ENCODE results near the gene ADM.

The ADM gene

GRCh38 chr11:10289765-10290380 lies 15.0 kb upstream of the ADM start:
- no peak for DNase-seq (ENCODE audit: low spot score)

GRCh38 chr11:10291801-10292638 lies 12.9 kb upstream of the ADM start:
- DNase-seq (ENCODE audit: low spot score), result no peak

GRCh38 chr11:10293423-10294289 lies 11.2 kb upstream of the ADM start, which contains the start of gene SBF2:
Gene SBF2 (minus strand): TSS chr11:10294219. CDS start chr11:10294069, 150 bp downstream.
- peak; percentile 90 for DNase-seq (ENCODE audit: low spot score)

DNA sequence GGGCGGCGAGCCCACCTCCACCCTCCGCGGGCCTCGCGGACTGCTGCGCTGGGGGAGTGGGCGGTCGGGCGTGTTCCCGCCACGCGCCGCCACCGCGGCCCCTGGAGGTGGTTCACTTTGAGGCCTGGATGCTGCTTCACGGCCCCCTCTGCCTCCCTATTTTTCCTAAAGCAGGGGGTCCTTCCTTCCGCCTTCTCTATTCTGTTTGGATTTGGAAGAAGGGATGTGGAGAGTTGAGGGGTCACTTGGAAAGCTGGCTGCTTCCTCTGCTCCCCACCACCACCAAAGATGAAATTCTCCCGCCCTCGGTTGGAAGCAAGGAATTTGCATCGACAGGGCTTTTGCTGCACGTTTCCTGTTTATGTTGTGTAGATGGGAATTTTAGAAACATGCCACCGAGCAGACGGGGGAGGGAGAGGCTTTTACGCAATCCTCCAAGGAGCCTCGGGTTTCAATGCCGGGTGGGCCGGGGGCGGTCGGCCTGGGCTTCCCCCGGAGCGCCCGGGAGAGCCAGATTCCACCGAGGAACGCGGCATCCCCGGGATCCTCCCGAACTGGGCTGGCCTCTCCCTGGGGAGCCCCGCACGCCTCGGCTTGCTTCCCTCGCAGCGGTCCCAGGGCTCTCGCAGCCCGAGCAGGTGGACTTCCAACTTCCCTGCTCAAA lies 10.5 kb upstream of the ADM start:
- peak; percentile 68 for DNase-seq (ENCODE audit: low spot score)

- no peak for DNase-seq (ENCODE audit: low spot score)
Measured at GRCh38 chr11:10295064-10295901, 9.6 kb upstream of the ADM start.

DNA sequence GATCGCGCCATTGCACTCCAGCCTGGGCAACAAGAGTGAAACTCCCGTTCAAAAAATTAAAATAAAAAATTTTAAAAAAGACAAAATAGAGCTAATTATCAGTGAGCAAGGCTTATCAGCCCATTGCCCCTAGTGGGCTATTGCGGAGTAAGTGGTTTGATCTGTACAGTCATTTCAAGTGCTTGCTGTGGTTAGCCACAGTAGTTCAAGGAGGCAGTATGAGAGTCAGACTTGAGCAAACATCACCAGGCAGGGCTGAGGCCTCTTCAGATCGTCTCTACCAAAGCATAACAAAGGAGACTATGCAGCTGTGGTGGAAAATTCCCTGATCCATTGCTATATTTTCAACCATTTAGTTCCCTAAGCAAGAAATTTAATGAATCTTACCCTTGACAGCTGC lies 6.5 kb upstream of the ADM start:
- DNase-seq (ENCODE audit: low spot score), result peak; percentile 78

GRCh38 chr11:10301656-10302358 lies 3.1 kb upstream of the ADM start:
- no peak for DNase-seq (ENCODE audit: low spot score)

DNA sequence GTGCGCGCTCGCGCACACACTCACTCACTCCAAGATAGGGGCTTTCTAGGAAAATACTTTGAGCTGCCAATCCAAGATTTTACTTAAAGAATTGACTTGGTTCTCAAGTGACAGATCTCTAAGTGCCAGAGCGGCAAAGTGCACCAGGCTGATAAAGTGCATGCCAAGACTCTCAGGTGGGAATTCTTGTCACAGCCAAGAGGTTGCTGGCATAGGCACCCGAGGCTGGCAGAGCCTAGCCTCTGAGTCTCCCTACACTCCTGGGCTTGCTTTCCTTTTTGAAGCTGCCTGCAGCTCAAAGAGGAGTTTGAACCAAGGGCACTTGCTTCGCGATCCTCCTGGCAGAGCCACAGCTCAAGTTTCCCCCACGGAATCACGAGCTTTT lies 2.5 kb upstream of the ADM start:
- no peak for DNase-seq (ENCODE audit: low spot score)

GRCh38 chr11:10302744-10303557 lies 1.9 kb upstream of the ADM start:
- DNase-seq (ENCODE audit: low spot score), result peak; percentile 60

GRCh38 chr11:10303558-10304363 lies 1.1 kb upstream of the ADM start:
- DNase-seq (ENCODE audit: low spot score), result no peak

DNA sequence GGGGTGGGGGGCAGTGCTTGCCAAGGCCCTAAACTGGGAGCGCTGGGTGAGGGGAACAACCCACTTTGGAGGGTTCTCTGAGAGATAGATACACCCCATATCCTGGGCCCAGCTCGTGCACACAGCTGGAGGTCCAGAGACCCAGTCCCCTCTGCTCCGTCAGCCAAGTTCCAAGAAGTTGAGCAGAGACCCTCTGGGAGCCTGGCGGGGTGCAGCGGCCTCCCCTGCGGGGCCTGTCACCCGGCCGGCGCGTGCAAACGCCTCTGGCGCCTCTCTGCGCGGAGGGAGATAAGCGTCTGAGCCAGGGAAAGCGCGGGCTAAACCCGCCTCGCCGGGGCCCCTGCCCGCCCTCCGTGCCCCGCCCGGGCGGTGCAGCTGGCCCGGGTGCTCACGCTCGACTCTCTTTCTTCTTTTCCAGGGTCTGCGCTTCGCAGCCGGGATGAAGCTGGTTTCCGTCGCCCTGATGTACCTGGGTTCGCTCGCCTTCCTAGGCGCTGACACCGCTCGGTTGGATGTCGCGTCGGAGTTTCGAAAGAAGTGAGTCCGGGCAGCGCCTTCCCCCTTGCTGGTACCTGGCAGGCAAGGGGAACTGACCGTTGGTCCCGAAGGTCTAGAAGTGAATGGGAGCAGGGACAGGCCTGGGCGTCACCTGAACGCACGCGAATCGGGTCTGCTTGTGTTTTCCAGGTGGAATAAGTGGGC lies 540 bp downstream of the ADM start:
- no peak for DNase-seq (ENCODE audit: low spot score)

- DNase-seq (ENCODE audit: low spot score), result no peak
Measured at GRCh38 chr11:10305964-10306918, 1.4 kb downstream of the ADM start.

- no peak for DNase-seq (ENCODE audit: low spot score)
Measured at GRCh38 chr11:10307022-10307399, 2.1 kb downstream of the ADM start.

DNA sequence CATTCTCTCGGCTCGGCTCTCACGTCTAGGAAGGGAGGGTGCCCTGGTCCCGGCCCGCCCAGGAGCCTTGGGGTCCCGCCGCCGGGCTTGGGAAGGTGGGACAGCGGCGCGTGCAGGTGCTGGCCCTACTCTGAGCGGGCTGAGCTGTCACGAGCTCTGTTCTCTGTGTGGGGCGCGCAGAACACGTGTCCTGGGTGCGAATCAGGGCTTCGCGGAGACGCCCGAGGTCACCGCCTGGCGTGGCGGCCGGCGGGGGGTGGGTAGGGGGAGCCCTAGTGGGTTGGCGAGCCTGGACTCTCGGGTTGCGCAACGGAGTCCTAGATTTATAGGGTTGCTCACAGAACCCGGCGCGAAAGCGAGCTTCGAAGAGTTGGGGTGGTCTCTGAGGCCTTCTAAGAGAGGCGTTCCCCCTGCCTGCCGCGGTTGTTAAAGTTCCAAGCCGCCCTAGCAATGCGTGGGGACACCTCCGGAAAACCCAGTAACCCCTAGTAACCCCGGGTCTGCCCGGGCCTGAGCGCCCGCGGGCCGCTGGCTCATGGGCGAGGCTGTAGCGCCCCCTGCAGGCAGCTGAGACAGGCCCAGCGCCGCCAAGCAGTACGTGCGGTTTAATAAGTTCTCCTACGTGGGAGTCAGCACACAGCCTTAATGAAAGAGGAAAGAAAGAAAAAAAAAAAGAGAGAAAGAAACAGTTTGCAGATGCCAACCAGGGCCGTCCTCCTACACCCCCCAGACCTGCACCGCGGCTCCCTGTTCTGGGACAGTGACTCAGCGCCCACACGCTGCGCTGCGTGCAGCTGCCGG lies 2.7 kb downstream of the ADM start:
- DNase-seq (ENCODE audit: low spot score), result peak; percentile 86

DNA sequence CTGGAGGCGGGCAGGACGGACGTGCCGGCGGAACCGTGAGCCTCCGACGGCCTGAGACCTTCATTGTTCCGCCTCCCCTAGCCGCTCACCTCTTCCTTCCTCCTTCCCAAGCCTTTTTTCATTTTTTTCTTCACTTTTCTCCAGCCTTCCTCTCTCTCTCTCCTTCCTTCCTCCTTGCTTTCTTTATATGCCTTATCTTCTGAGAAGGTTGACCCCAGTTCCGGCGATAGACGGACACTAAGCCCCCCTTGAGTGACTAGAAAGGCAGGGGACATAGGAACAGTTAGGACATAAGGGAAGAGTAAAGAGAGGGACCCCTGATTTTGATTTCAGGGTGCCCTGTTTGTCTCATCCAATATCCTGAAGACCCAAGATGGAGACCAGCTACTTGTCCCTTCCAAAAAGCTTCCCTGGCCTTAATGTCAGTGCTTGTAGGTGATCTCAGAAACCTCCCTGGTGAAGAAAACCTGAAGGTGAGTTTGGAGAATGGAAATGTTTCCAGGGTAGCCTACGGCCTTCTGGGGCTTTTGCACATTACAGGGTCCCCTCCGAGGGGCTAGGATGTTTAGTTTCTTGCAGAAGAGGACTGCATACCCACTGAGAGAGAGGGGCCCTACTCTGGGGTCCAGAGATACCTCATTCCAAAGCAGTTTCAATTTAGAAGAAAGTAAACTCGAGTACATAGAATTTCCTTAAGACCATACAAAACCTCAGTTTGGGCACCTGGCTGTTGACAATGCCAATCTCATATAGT lies 3.5 kb downstream of the ADM start:
- no peak for DNase-seq (ENCODE audit: low spot score)

Data from AG08396 (cell line).